Gastroesophageal sphincter (tissue), 3 donors: ENCODE results near the gene ZCCHC17.
A peak's percentile ranks its signal among the peaks of the same experiment; 100 is the strongest.

ENCODE experiments used
- CTCF ChIP-seq, 4 experiments: fragments of 200-600 bp in 2 of 4; fragments of 450-650 bp in 2 of 4; sonication (generic) in 1 of 4; IDR thresholded peaks; one replicate each; pipeline ENCODE4 v1.5.1; 2017 to 2019; ENCODE audit warnings: antibody characterized with exemption in 4 of 4, mild to moderate bottlenecking in 2 of 4, moderate library complexity in 2 of 4
- POLR2A ChIP-seq, 2 donors: fragments of 450-650 bp; IDR thresholded peaks; one replicate each; pipeline ENCODE4 v1.6.1; 2017; ENCODE audit warnings: antibody characterized with exemption in 2 of 2, mild to moderate bottlenecking in 2 of 2, moderate library complexity in 1 of 2
- POLR2AphosphoS5 ChIP-seq: sonication (generic); formaldehyde crosslinking; IDR thresholded peaks from one replicate; pipeline ENCODE4 v1.6.1; 2017; ENCODE audit warnings: antibody characterized with exemption

GRCh38 chr1:31306278-31306677, 9.4 kb downstream of the ZCCHC17 start:
- TF ChIP-seq CTCF (IDR thresholded peaks at IDR 0.05): no peak
- TF ChIP-seq POLR2AphosphoS5: peak; percentile 31
- TF ChIP-seq POLR2A (IDR thresholded peaks at IDR 0.05): no peak
